Osteoblast (primary cell): Measurements from ENCODE around the gene FLCN. TPM values are rescaled to one million over a fixed set of nuclear protein-coding genes. Genes with fewer than 3 reads are reported as not detected.

ENCODE experiments used
- DNase-seq: peaks from one replicate; pipeline ENCODE4 v3.0.0; 2011; ENCODE audit warnings: low spot score, mixed read lengths; ENCODE audit not compliant: insufficient read length; ENCODE audit errors: missing footprints
- H2AFZ ChIP-seq: 2 replicates; pipeline ENCODE4 v1.6.0; 2011; ENCODE audit warnings: mild to moderate bottlenecking, low read length
- H3K27ac ChIP-seq: 2 replicates; pipeline ENCODE4 v1.5.1; 2011; ENCODE audit warnings: mild to moderate bottlenecking, low read depth, low read length, moderate library complexity
- H3K27me3 ChIP-seq: 2 replicates; pipeline ENCODE4 v1.6.0; 2012; ENCODE audit warnings: mild to moderate bottlenecking, control low read depth, inconsistent platforms, low read length, moderate library complexity; ENCODE audit not compliant: insufficient read depth
- H3K36me3 ChIP-seq: 2 replicates; pipeline ENCODE4 v1.5.1; 2011; ENCODE audit warnings: mild to moderate bottlenecking, low read length, control low read depth, moderate library complexity; ENCODE audit not compliant: insufficient read depth
- H3K4me1 ChIP-seq: 2 replicates; pipeline ENCODE4 v1.5.1; 2011; ENCODE audit warnings: mild to moderate bottlenecking, low read length, control low read depth, moderate library complexity; ENCODE audit not compliant: insufficient read depth
- H3K4me2 ChIP-seq: 2 replicates; pipeline ENCODE4 v1.6.0; 2011; ENCODE audit warnings: mild to moderate bottlenecking, low read length; ENCODE audit not compliant: insufficient read depth
- H3K4me3 ChIP-seq: fragments of 200-600 bp; sonication (generic); 3 replicates; pipeline ENCODE4 v1.5.1; 2012; ENCODE audit warnings: mild to moderate bottlenecking, low read length, inconsistent platforms; ENCODE audit not compliant: insufficient read depth
- H3K79me2 ChIP-seq: 2 replicates; pipeline ENCODE4 v1.6.0; 2012; ENCODE audit warnings: mild to moderate bottlenecking, low read length, control low read depth, inconsistent platforms; ENCODE audit not compliant: insufficient read depth
- H3K9me3 ChIP-seq: 2 replicates; pipeline ENCODE4 v1.5.1; 2011; ENCODE audit warnings: low read depth, low read length, control low read depth
- H4K20me1 ChIP-seq: 2 replicates; pipeline ENCODE4 v1.6.0; 2012; ENCODE audit warnings: mild to moderate bottlenecking, low read length, control low read depth; ENCODE audit not compliant: insufficient read depth
- total RNA-seq: library from RNA; depleted of rRNA; stranded (reverse); fragments of >200 nt; gene quantifications from 2 replicates; pipeline ENCODE4 v1.2.3, GENCODE V29; 2012
- TF ChIP-seq, protein P1 (sequence below): IDR thresholded peaks from 2 replicates; pipeline ENCODE4 v1.5.1; 2011; ENCODE audit warnings: mild to moderate bottlenecking, low read depth, low read length, moderate library complexity; ENCODE audit errors: extremely low read depth

The FLCN gene
- total RNA-seq, 1 donor: 174 TPM

DNA sequence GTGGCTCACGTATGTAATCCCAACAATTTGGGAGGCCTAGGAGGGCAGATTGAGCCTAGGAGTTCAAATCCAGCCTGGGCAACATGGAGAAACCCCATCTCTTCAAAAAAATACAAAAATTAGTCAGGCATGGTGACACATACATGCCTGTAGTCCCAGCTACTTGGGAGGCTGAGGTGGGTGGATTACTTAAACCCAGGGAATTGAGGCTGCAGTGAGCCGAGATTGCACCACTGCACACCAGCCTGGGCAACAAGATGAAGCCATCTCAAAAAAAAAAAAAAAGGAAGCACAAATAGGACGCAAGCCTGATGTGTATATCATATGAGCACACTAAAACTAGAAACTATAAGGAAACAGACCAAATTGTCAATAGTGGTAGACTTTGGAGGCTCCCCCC lies 17.1 kb upstream of the FLCN start:
- DNase-seq: no peak
- Histone ChIP-seq H4K20me1 (no peaks in the 10 kb centered on the region), H3K4me1 (peaks cover 3% of the 10 kb centered on the region), H3K27ac (no peak overlapping the region), H3K4me2 (no peak overlapping the region), H3K9me3 (no peaks in the 10 kb centered on the region), H2AFZ (no peak overlapping the region), H3K36me3 (peaks cover 59% of the 10 kb centered on the region), H3K4me3 (no peak overlapping the region), H3K79me2 (peaks cover 5% of the 10 kb centered on the region), H3K27me3 (no peaks in the 10 kb centered on the region)
- TF ChIP-seq, protein P1, sequence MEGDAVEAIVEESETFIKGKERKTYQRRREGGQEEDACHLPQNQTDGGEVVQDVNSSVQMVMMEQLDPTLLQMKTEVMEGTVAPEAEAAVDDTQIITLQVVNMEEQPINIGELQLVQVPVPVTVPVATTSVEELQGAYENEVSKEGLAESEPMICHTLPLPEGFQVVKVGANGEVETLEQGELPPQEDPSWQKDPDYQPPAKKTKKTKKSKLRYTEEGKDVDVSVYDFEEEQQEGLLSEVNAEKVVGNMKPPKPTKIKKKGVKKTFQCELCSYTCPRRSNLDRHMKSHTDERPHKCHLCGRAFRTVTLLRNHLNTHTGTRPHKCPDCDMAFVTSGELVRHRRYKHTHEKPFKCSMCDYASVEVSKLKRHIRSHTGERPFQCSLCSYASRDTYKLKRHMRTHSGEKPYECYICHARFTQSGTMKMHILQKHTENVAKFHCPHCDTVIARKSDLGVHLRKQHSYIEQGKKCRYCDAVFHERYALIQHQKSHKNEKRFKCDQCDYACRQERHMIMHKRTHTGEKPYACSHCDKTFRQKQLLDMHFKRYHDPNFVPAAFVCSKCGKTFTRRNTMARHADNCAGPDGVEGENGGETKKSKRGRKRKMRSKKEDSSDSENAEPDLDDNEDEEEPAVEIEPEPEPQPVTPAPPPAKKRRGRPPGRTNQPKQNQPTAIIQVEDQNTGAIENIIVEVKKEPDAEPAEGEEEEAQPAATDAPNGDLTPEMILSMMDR: no peak

DNA sequence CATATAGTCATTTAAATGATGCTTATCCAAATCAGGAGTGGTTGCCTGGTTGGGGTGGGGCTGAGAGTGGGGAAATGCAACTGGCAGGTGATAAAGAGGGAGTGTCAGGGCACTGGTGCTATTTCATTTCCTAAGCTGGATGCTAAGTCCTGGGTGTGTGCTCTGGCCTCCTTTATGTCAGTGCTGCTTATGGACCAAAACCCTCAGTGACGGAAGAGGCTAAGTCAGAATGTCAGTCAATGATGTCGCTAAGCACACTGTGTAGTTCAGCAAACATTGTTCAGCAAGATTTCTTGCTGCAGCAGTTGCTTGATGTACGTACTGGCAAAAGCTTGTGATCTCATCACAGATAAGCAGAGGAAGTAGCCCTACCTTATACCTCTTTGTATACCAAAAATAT lies 16.4 kb upstream of the FLCN start:
- DNase-seq: no peak
- Histone ChIP-seq H3K4me3 (no peak overlapping the region), H3K4me2 (no peak overlapping the region), H3K27me3 (no peaks in the 10 kb centered on the region), H2AFZ (no peak overlapping the region), H3K4me1 (peaks cover 3% of the 10 kb centered on the region), H3K9me3 (no peaks in the 10 kb centered on the region), H3K27ac (no peak overlapping the region), H3K36me3 (peaks cover 57% of the 10 kb centered on the region), H3K79me2 (peaks cover 4% of the 10 kb centered on the region), H4K20me1 (no peaks in the 10 kb centered on the region)
- TF ChIP-seq, protein P1: no peak

DNA sequence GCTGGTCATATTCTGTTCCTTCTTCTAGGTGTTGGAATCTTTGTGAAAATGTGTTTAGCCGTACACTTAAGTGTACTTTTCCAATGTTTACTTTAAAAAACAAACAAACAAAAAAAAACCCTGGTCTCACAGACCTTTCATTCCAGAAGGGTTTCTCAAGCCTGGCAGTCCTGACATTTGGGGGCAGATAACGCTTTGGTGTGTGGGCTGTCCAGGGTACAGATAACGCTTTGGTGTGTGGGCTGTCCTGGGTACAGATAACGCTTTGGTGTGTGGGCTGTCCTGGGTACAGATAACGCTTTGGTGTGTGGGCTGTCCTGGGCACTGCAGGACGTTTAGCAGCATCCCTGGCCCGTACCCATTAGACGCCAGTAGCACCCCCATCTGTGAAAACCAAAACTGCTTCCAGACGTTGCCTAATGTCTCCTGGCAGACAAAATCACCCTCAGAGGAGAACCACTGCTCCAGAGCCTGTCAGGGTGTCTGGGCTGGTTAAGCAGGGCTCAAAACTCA lies 15.2 kb upstream of the FLCN start:
- Histone ChIP-seq H4K20me1 (no peaks in the 10 kb centered on the region), H3K27me3 (no peaks in the 10 kb centered on the region), H3K36me3 (peaks cover 60% of the 10 kb centered on the region), H3K4me3 (no peak overlapping the region), H2AFZ (no peak overlapping the region), H3K27ac (no peak overlapping the region), H3K9me3 (no peaks in the 10 kb centered on the region), H3K4me1 (peaks cover 3% of the 10 kb centered on the region), H3K4me2 (no peak overlapping the region), H3K79me2 (peaks cover 4% of the 10 kb centered on the region)
- no peak for DNase-seq
- TF ChIP-seq, protein P1: no peak

DNA sequence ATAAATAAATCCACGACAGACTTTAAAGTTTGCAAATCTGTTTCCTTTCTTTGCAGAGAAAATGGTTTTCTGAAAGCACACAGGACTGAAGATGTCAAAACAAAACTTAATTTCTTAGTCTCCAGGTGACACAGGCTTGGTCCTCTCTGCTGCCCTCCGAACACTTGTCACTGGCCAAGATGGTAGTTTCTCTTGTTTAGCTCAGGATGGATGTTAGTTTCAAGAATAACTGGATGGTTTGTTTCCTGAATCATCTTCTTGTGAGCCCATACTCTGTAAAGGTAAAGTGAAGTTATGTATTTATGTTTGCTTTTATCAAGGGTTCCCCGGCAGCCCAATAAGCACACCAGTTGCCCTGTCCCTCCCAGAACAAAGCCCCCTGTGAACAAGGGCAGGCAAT lies 9.9 kb upstream of the FLCN start:
- TF ChIP-seq, protein P1: no peak
- no peak overlapping the region for H2AFZ ChIP-seq
- peaks cover 32% of the 10 kb centered on the region for H3K36me3 ChIP-seq

More for the DNA sequence above, 9.9 kb upstream of the FLCN start:
- Histone ChIP-seq H3K9me3 (no peaks in the 10 kb centered on the region), H3K4me3 (no peak overlapping the region), H3K4me1 (no peaks in the 10 kb centered on the region), H4K20me1 (no peaks in the 10 kb centered on the region), H3K27ac (no peak overlapping the region), H3K79me2 (no peaks in the 10 kb centered on the region), H3K4me2 (no peak overlapping the region), H3K27me3 (no peaks in the 10 kb centered on the region)
- DNase-seq: no peak
